ENCODE results near the gene UGT1A9. TPM values are rescaled to one million over a fixed set of nuclear protein-coding genes. Genes with fewer than 3 reads are reported as not detected.

UGT1A9 gene
- total RNA-seq, 1 donor from 2014 or later: not detected

DNA sequence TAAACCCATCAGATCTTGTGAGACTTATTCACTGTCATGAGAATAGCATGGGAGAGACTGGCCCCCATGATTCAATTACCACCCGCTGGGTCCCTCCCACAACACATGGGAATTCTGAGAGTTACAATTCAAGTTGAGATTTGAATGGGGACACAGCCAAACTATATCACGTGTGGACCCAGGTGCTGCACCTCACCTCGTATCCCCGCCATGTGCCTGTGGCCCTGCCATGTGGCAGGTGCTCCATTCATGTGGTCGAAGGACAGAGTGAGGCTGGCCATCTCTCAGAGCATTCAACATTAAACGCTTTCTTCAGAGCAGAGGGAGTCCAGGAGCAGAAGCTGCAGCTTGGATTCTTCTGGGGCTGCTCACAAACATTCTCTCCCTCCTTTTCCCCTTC, 138.7 kb downstream of the UGT1A9 start:
- TF ChIP-seq POLR2A (IDR thresholded peaks at IDR 0.05) (no peak), POLR2AphosphoS5 (IDR thresholded peaks at IDR 0.05; ENCODE audit: insufficient read depth in 1 of 2, low read depth in 1 of 2) (no peak), CTCF (IDR thresholded peaks at IDR 0.05) (no peak)
- no peak overlapping the region for H3K27ac ChIP-seq
- H3K9me3 ChIP-seq: no peaks in the 10 kb centered on the region
- no peaks in the 10 kb centered on the region for H3K27me3 ChIP-seq
- no peaks in the 10 kb centered on the region for H3K36me3 ChIP-seq
- no peak overlapping the region for H3K4me3 ChIP-seq
- no peaks in the 10 kb centered on the region for H3K4me1 ChIP-seq
- peak in 1 of 2 donors; percentile 54 for DNase-seq (ENCODE audit: extremely low spot score in 2 of 2)
- intact Hi-C loops (cut with DNase I): no loop called here

- no peak for DNase-seq (ENCODE audit: extremely low spot score in 2 of 2)
- TF ChIP-seq CTCF (IDR thresholded peaks at IDR 0.05) (no peak), POLR2A (IDR thresholded peaks at IDR 0.05) (no peak), POLR2AphosphoS5 (IDR thresholded peaks at IDR 0.05; ENCODE audit: insufficient read depth in 1 of 2, low read depth in 1 of 2) (no peak)
- no peaks in the 10 kb centered on the region for H3K9me3 ChIP-seq
- intact Hi-C loops (cut with DNase I): no loop called here
- H3K27me3 ChIP-seq: no peaks in the 10 kb centered on the region
- no peak overlapping the region for H3K4me3 ChIP-seq
- H3K27ac ChIP-seq: no peak overlapping the region
- no peaks in the 10 kb centered on the region for H3K4me1 ChIP-seq
- no peaks in the 10 kb centered on the region for H3K36me3 ChIP-seq
These were observed 139.4 kb downstream of the UGT1A9 start for GRCh38 chr2:233811087-233811486.

- intact Hi-C loops (cut with DNase I): no loop called here
- no peak for DNase-seq (ENCODE audit: extremely low spot score in 2 of 2)
These were observed 140.0 kb downstream of the UGT1A9 start for GRCh38 chr2:233811732-233812131.

GRCh38 chr2:233813236-233814055, 141.7 kb downstream of the UGT1A9 start:
- intact Hi-C loops (cut with DNase I): no loop called here
- Histone ChIP-seq H3K9me3 (no peaks in the 10 kb centered on the region), H3K4me1 (no peaks in the 10 kb centered on the region), H3K36me3 (no peaks in the 10 kb centered on the region), H3K4me3 (no peak overlapping the region), H3K27ac (no peak overlapping the region), H3K27me3 (no peaks in the 10 kb centered on the region)
- no peak for DNase-seq (ENCODE audit: extremely low spot score in 2 of 2)
- TF ChIP-seq POLR2AphosphoS5 (IDR thresholded peaks at IDR 0.05; ENCODE audit: insufficient read depth in 1 of 2, low read depth in 1 of 2) (no peak), CTCF (IDR thresholded peaks at IDR 0.05) (no peak), POLR2A (IDR thresholded peaks at IDR 0.05) (no peak)

More at GRCh38 chr2:233811732-233812131, 140.0 kb downstream of the UGT1A9 start:
- Histone ChIP-seq H3K4me1 (no peaks in the 10 kb centered on the region), H3K9me3 (no peaks in the 10 kb centered on the region), H3K27ac (no peak overlapping the region), H3K27me3 (no peaks in the 10 kb centered on the region), H3K4me3 (no peak overlapping the region), H3K36me3 (no peaks in the 10 kb centered on the region)
- TF ChIP-seq POLR2A (IDR thresholded peaks at IDR 0.05): no peak

- intact Hi-C loops (cut with DNase I): no loop called here
- H3K9me3 ChIP-seq: no peaks in the 10 kb centered on the region
- no peaks in the 10 kb centered on the region for H3K36me3 ChIP-seq
- DNase-seq (ENCODE audit: extremely low spot score in 2 of 2): no peak
- H3K4me1 ChIP-seq: no peaks in the 10 kb centered on the region
- H3K4me3 ChIP-seq: no peak overlapping the region
- H3K27ac ChIP-seq: no peak overlapping the region
- H3K27me3 ChIP-seq: no peaks in the 10 kb centered on the region
- TF ChIP-seq POLR2A (IDR thresholded peaks at IDR 0.05): no peak
- TF ChIP-seq CTCF (IDR thresholded peaks at IDR 0.05): no peak
- TF ChIP-seq POLR2AphosphoS5 (IDR thresholded peaks at IDR 0.05; ENCODE audit: insufficient read depth in 1 of 2, low read depth in 1 of 2): no peak
These were observed 142.5 kb downstream of the UGT1A9 start for GRCh38 chr2:233814056-233814835.

All from vagina (tissue), 2 donors.